Upper lobe of right lung (tissue), 1 donor: ENCODE data around the gene SLC22A12. TPM values are rescaled to one million over a fixed set of nuclear protein-coding genes. Genes with fewer than 3 reads are reported as not detected.

Source experiments
- ATAC-seq: fragments of 200-7000 bp; cut with Tn5 transposase; one replicate; pipeline ENCODE4 v1.9.1; 2020; ENCODE audit warnings: mild to moderate bottlenecking, moderate library complexity
- DNase-seq: peaks from one replicate; pipeline ENCODE4 v3.0.0-alpha.2; 2020
- H3K27ac ChIP-seq: fragments of 200-600 bp; one replicate; pipeline ENCODE4 v1.8.0; 2022
- H3K27me3 ChIP-seq: fragments of 200-600 bp; one replicate; pipeline ENCODE4 v1.8.0; 2022; ENCODE audit warnings: mild to moderate bottlenecking
- H3K36me3 ChIP-seq: fragments of 200-600 bp; one replicate; pipeline ENCODE4 v1.8.0; 2022
- H3K4me1 ChIP-seq: fragments of 200-600 bp; one replicate; pipeline ENCODE4 v1.8.0; 2022
- H3K4me3 ChIP-seq: fragments of 200-600 bp; one replicate; pipeline ENCODE4 v1.8.0; 2022; ENCODE audit warnings: mild to moderate bottlenecking
- H3K9me3 ChIP-seq: fragments of 200-600 bp; one replicate; pipeline ENCODE4 v1.8.0; 2022
- CTCF ChIP-seq: fragments of 200-600 bp; IDR thresholded peaks from one replicate; pipeline ENCODE4 v1.8.0; 2022; ENCODE audit warnings: antibody characterized with exemption
- intact Hi-C: fragments of 100-400 bp; cut with DNase I; formaldehyde crosslinking; loops from one replicate; pipeline ENCODE4 v1.11.0; 2022
- total RNA-seq: library from RNA; stranded (reverse); fragmentation: NEBNext Ultra II Directional; extraction: Animal tissue kit (Norgen Biotek cat#: 25700); gene quantifications from one replicate; pipeline ENCODE4 v1.2.1, GENCODE V29; 2021
- donor health status: DM: no; HTN: yes; CAD: no; lungs with severe emphysema.

The SLC22A12 gene
- total RNA-seq, 1 donor from 2014 or later, result not detected

- H3K4me3 ChIP-seq, result no peak overlapping the region
- intact Hi-C loops, result no loop called here
- no peaks in the 10 kb centered on the region for H3K27me3 ChIP-seq
- no peak for ATAC-seq
- DNase-seq, result no peak
- H3K27ac ChIP-seq, result no peak overlapping the region
- H3K4me1 ChIP-seq, result no peaks in the 10 kb centered on the region
- no peak for TF ChIP-seq CTCF
- H3K9me3 ChIP-seq, result no peaks in the 10 kb centered on the region
- H3K36me3 ChIP-seq, result no peaks in the 10 kb centered on the region
These were observed 44.8 kb upstream of the SLC22A12 start for GRCh38 chr11:64546176-64546575.

GRCh38 chr11:64546600-64546999, 44.4 kb upstream of the SLC22A12 start:
- no peak for TF ChIP-seq CTCF
- no peaks in the 10 kb centered on the region for H3K9me3 ChIP-seq
- H3K4me1 ChIP-seq, result no peaks in the 10 kb centered on the region
- no peaks in the 10 kb centered on the region for H3K27me3 ChIP-seq
- H3K27ac ChIP-seq, result no peak overlapping the region
- H3K4me3 ChIP-seq, result no peak overlapping the region
- H3K36me3 ChIP-seq, result no peaks in the 10 kb centered on the region
- no peak for DNase-seq
- intact Hi-C loops, result no loop called here
- no peak for ATAC-seq

- Histone ChIP-seq H3K9me3 (no peaks in the 10 kb centered on the region), H3K4me3 (no peak overlapping the region), H3K4me1 (peaks cover 9% of the 10 kb centered on the region), H3K36me3 (no peaks in the 10 kb centered on the region), H3K27me3 (no peaks in the 10 kb centered on the region), H3K27ac (no peak overlapping the region)
- intact Hi-C loops, result no loop called here
- no peak for DNase-seq
- no peak for ATAC-seq
- no peak for TF ChIP-seq CTCF
These were observed 41.1 kb upstream of the SLC22A12 start for GRCh38 chr11:64549969-64550368.

- intact Hi-C loops, result no loop called here
- H3K9me3 ChIP-seq, result no peaks in the 10 kb centered on the region
- H3K27ac ChIP-seq, result peak overlapping the region; percentile 14
- H3K4me1 ChIP-seq, result peaks cover 9% of the 10 kb centered on the region
- no peak overlapping the region for H3K4me3 ChIP-seq
- peak; percentile 83 for ATAC-seq
- DNase-seq, result peak; percentile 79
- no peaks in the 10 kb centered on the region for H3K27me3 ChIP-seq
- peak; percentile 99 for TF ChIP-seq CTCF
- H3K36me3 ChIP-seq, result no peaks in the 10 kb centered on the region
These were observed 37.3 kb upstream of the SLC22A12 start for GRCh38 chr11:64553554-64554201.

GRCh38 chr11:64556044-64556720, 34.8 kb upstream of the SLC22A12 start:
- Histone ChIP-seq H3K27me3 (no peaks in the 10 kb centered on the region), H3K9me3 (no peaks in the 10 kb centered on the region), H3K4me3 (no peak overlapping the region), H3K4me1 (peaks cover 9% of the 10 kb centered on the region), H3K27ac (no peak overlapping the region), H3K36me3 (no peaks in the 10 kb centered on the region)
- DNase-seq (peak; percentile 60), ATAC-seq (no peak)
- no peak for TF ChIP-seq CTCF
- intact Hi-C loops, result no loop called here
